ENCODE measurements around the gene FAM177A1.
"Not testable (repeated sequence)": the region's sequence is repeated elsewhere in the genome, so short reads cannot be mapped to it uniquely, and the experiment has no call there.

The FAM177A1 gene

GRCh38 chr14:35052637-35053036 is 6.6 kb downstream of the FAM177A1 start:
- Histone ChIP-seq H3K36me3 (ENCODE audit: control insufficient read depth, insufficient read depth, low read length) (no peaks in the 10 kb centered on the region), H3K27ac (ENCODE audit: low read length) (no peak overlapping the region), H3K4me1 (ENCODE audit: control insufficient read depth, insufficient read depth, low read length) (no peaks in the 10 kb centered on the region), H3K4me3 (ENCODE audit: low read length) (no peak overlapping the region), H3K9me3 (ENCODE audit: control insufficient read depth, insufficient read depth, low read length) (no peaks in the 10 kb centered on the region), H3K27me3 (ENCODE audit: control insufficient read depth, insufficient read depth, low read length) (no peaks in the 10 kb centered on the region)
- WGBS (ENCODE audit: insufficient coverage, insufficient read length): no CpG with 5 or more reads among the region's 2 CpGs
- DNase-seq (ENCODE audit: low read depth, low spot score): no peak

GRCh38 chr14:35061113-35061791 is 15.2 kb downstream of the FAM177A1 start:
- H3K4me1 ChIP-seq (ENCODE audit: control insufficient read depth, insufficient read depth, low read length); H3K4me3 ChIP-seq (ENCODE audit: low read length); H3K36me3 ChIP-seq (ENCODE audit: control insufficient read depth, insufficient read depth, low read length); H3K9me3 ChIP-seq (ENCODE audit: control insufficient read depth, insufficient read depth, low read length); H3K27ac ChIP-seq (ENCODE audit: low read length); H3K27me3 ChIP-seq (ENCODE audit: control insufficient read depth, insufficient read depth, low read length); DNase-seq (ENCODE audit: low read depth, low spot score): not testable (repeated sequence)
- no CpG with 5 or more reads among the region's 1 CpG for WGBS (ENCODE audit: insufficient coverage, insufficient read length)

GRCh38 chr14:35065731-35066130 is 19.7 kb downstream of the FAM177A1 start:
- not testable (repeated sequence) for H3K27me3 ChIP-seq (ENCODE audit: control insufficient read depth, insufficient read depth, low read length); DNase-seq (ENCODE audit: low read depth, low spot score); H3K4me3 ChIP-seq (ENCODE audit: low read length); H3K9me3 ChIP-seq (ENCODE audit: control insufficient read depth, insufficient read depth, low read length); H3K36me3 ChIP-seq (ENCODE audit: control insufficient read depth, insufficient read depth, low read length); H3K4me1 ChIP-seq (ENCODE audit: control insufficient read depth, insufficient read depth, low read length); H3K27ac ChIP-seq (ENCODE audit: low read length)
- WGBS (ENCODE audit: insufficient coverage, insufficient read length): no CpG with 5 or more reads among the region's 5 CpGs

- no peak for DNase-seq (ENCODE audit: low read depth, low spot score)
- H3K27ac ChIP-seq (ENCODE audit: low read length): no peak overlapping the region
- H3K4me3 ChIP-seq (ENCODE audit: low read length): no peak overlapping the region
- WGBS (ENCODE audit: insufficient coverage, insufficient read length): no CpG with 5 or more reads among the region's 4 CpGs
- H3K36me3 ChIP-seq (ENCODE audit: control insufficient read depth, insufficient read depth, low read length): no peaks in the 10 kb centered on the region
- no peaks in the 10 kb centered on the region for H3K9me3 ChIP-seq (ENCODE audit: control insufficient read depth, insufficient read depth, low read length)
- H3K27me3 ChIP-seq (ENCODE audit: control insufficient read depth, insufficient read depth, low read length): no peaks in the 10 kb centered on the region
- no peaks in the 10 kb centered on the region for H3K4me1 ChIP-seq (ENCODE audit: control insufficient read depth, insufficient read depth, low read length)
Measured at GRCh38 chr14:35068238-35069012, 22.4 kb downstream of the FAM177A1 start.

GRCh38 chr14:35072226-35072625 is 26.2 kb downstream of the FAM177A1 start:
- Histone ChIP-seq H3K4me1 (ENCODE audit: control insufficient read depth, insufficient read depth, low read length) (no peaks in the 10 kb centered on the region), H3K9me3 (ENCODE audit: control insufficient read depth, insufficient read depth, low read length) (no peaks in the 10 kb centered on the region), H3K27me3 (ENCODE audit: control insufficient read depth, insufficient read depth, low read length) (no peaks in the 10 kb centered on the region), H3K36me3 (ENCODE audit: control insufficient read depth, insufficient read depth, low read length) (no peaks in the 10 kb centered on the region), H3K27ac (ENCODE audit: low read length) (no peak overlapping the region), H3K4me3 (ENCODE audit: low read length) (no peak overlapping the region)
- no peak for DNase-seq (ENCODE audit: low read depth, low spot score)
- WGBS (ENCODE audit: insufficient coverage, insufficient read length): no CpG with 5 or more reads among the region's 3 CpGs

GRCh38 chr14:35073486-35073885 is 27.4 kb downstream of the FAM177A1 start:
- DNase-seq (ENCODE audit: low read depth, low spot score): no peak
- Histone ChIP-seq H3K4me3 (ENCODE audit: low read length) (no peak overlapping the region), H3K4me1 (ENCODE audit: control insufficient read depth, insufficient read depth, low read length) (no peaks in the 10 kb centered on the region), H3K36me3 (ENCODE audit: control insufficient read depth, insufficient read depth, low read length) (no peaks in the 10 kb centered on the region; the same call in 1 of the 2 replicates), H3K27me3 (ENCODE audit: control insufficient read depth, insufficient read depth, low read length) (no peaks in the 10 kb centered on the region), H3K27ac (ENCODE audit: low read length) (no peak overlapping the region), H3K9me3 (ENCODE audit: control insufficient read depth, insufficient read depth, low read length) (no peaks in the 10 kb centered on the region)
- no CpG with 5 or more reads among the region's 1 CpG for WGBS (ENCODE audit: insufficient coverage, insufficient read length)

GRCh38 chr14:35078082-35078481 is 32.0 kb downstream of the FAM177A1 start:
- Histone ChIP-seq H3K27ac (ENCODE audit: low read length) (no peak overlapping the region), H3K36me3 (ENCODE audit: control insufficient read depth, insufficient read depth, low read length) (no peaks in the 10 kb centered on the region; the same call in 1 of the 2 replicates), H3K27me3 (ENCODE audit: control insufficient read depth, insufficient read depth, low read length) (no peaks in the 10 kb centered on the region), H3K4me3 (ENCODE audit: low read length) (no peak overlapping the region), H3K9me3 (ENCODE audit: control insufficient read depth, insufficient read depth, low read length) (no peaks in the 10 kb centered on the region), H3K4me1 (ENCODE audit: control insufficient read depth, insufficient read depth, low read length) (no peaks in the 10 kb centered on the region)
- DNase-seq (ENCODE audit: low read depth, low spot score): no peak
- no CpG with 5 or more reads among the region's 2 CpGs for WGBS (ENCODE audit: insufficient coverage, insufficient read length)

GRCh38 chr14:35079742-35080141 is 33.7 kb downstream of the FAM177A1 start:
- H3K27ac ChIP-seq (ENCODE audit: low read length): no peak overlapping the region
- no peak overlapping the region for H3K4me3 ChIP-seq (ENCODE audit: low read length)
- H3K27me3 ChIP-seq (ENCODE audit: control insufficient read depth, insufficient read depth, low read length): no peaks in the 10 kb centered on the region
- WGBS (ENCODE audit: insufficient coverage, insufficient read length): no CpG with 5 or more reads among the region's 1 CpG
- DNase-seq (ENCODE audit: low read depth, low spot score): no peak
- H3K9me3 ChIP-seq (ENCODE audit: control insufficient read depth, insufficient read depth, low read length): no peaks in the 10 kb centered on the region
- H3K4me1 ChIP-seq (ENCODE audit: control insufficient read depth, insufficient read depth, low read length): no peaks in the 10 kb centered on the region
- no peaks in the 10 kb centered on the region; the same call in 1 of the 2 replicates for H3K36me3 ChIP-seq (ENCODE audit: control insufficient read depth, insufficient read depth, low read length)

GRCh38 chr14:35083530-35084150 is 37.6 kb downstream of the FAM177A1 start:
- H3K4me1 ChIP-seq (ENCODE audit: control insufficient read depth, insufficient read depth, low read length): no peaks in the 10 kb centered on the region
- no peaks in the 10 kb centered on the region; the same call in 1 of the 2 replicates for H3K36me3 ChIP-seq (ENCODE audit: control insufficient read depth, insufficient read depth, low read length)
- H3K9me3 ChIP-seq (ENCODE audit: control insufficient read depth, insufficient read depth, low read length): no peaks in the 10 kb centered on the region
- H3K27ac ChIP-seq (ENCODE audit: low read length): no peak overlapping the region
- no peak overlapping the region for H3K4me3 ChIP-seq (ENCODE audit: low read length)
- H3K27me3 ChIP-seq (ENCODE audit: control insufficient read depth, insufficient read depth, low read length): no peaks in the 10 kb centered on the region
- DNase-seq (ENCODE audit: low read depth, low spot score): no peak
- no CpG with 5 or more reads among the region's 8 CpGs for whole genome bisulfite sequencing (ENCODE audit: insufficient coverage, insufficient read length)

- DNase-seq (ENCODE audit: low read depth, low spot score): no peak
- Histone ChIP-seq H3K4me1 (ENCODE audit: control insufficient read depth, insufficient read depth, low read length) (no peaks in the 10 kb centered on the region), H3K27ac (ENCODE audit: low read length) (no peak overlapping the region), H3K9me3 (ENCODE audit: control insufficient read depth, insufficient read depth, low read length) (no peaks in the 10 kb centered on the region), H3K36me3 (ENCODE audit: control insufficient read depth, insufficient read depth, low read length) (no peaks in the 10 kb centered on the region; the same call in 1 of the 2 replicates), H3K27me3 (ENCODE audit: control insufficient read depth, insufficient read depth, low read length) (no peaks in the 10 kb centered on the region), H3K4me3 (ENCODE audit: low read length) (no peak overlapping the region)
- WGBS (ENCODE audit: insufficient coverage, insufficient read length): no CpG with 5 or more reads among the region's 2 CpGs
Measured at GRCh38 chr14:35085441-35085840, 39.4 kb downstream of the FAM177A1 start.

Data from iPS DF 6.9 (cell line).